GM18873 (cell line): ENCODE results near the gene CILP.
"Not testable (repeated sequence)": the region's sequence is repeated elsewhere in the genome, so short reads cannot be mapped to it uniquely, and the experiment has no call there.

Experiments
- ATAC-seq: cut with Tn5 transposase; IDR thresholded peaks from one replicate; pipeline ENCODE4 v1.9.1; 2021; ENCODE audit warnings: mild to moderate bottlenecking, moderate library complexity, moderate number of reproducible peaks; ENCODE audit not compliant: unreplicated experiment, low FRiP score

The CILP gene

DNA sequence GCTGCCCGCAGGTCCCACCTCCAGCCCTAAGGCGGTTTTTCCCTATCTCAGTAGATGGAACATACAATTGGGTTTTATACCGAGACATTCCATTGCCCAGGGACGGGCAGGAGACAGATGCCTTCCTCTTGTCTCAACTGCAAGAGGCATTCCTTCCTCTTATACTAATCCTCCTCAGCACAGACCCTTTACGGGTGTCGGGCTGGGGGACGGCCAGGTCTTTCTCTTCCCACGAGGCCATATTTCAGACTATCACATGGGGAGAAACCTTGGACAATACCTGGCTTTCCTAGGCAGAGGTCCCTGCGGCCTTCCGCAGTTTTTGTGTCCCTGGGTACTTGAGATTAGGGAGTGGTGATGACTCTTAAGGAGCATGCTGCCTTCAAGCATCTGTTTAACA is 15.6 kb upstream of the CILP start:
- ATAC-seq = not testable (repeated sequence)

- no peak for ATAC-seq
These were observed 14.9 kb upstream of the CILP start for GRCh38 chr15:65226221-65226620.

- no peak for ATAC-seq
These were observed 12.7 kb upstream of the CILP start for GRCh38 chr15:65223996-65224395.

- no peak for ATAC-seq
These were observed 11.6 kb upstream of the CILP start for GRCh38 chr15:65222891-65223290.

DNA sequence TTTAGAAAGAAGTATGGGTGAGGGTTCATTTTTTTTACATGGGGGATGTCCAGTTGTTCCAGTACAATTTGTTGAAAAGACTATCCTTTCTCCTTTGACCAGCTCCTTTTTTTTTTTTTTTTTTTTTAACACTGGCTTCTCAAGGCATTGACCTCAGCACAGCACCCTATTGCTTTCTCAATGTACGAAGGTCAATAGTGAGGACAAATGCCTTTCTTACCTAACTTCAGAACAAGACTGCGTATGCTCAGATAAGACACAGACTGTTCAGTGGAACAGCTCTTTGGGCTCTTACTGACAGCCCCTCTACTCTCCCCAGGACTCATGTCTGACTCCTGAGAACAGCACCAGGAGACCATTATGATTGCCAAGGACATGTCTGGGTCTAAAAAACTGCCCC is 10.4 kb upstream of the CILP start:
- no peak for ATAC-seq

GRCh38 chr15:65219137-65219536 is 7.9 kb upstream of the CILP start:
- ATAC-seq = no peak

DNA sequence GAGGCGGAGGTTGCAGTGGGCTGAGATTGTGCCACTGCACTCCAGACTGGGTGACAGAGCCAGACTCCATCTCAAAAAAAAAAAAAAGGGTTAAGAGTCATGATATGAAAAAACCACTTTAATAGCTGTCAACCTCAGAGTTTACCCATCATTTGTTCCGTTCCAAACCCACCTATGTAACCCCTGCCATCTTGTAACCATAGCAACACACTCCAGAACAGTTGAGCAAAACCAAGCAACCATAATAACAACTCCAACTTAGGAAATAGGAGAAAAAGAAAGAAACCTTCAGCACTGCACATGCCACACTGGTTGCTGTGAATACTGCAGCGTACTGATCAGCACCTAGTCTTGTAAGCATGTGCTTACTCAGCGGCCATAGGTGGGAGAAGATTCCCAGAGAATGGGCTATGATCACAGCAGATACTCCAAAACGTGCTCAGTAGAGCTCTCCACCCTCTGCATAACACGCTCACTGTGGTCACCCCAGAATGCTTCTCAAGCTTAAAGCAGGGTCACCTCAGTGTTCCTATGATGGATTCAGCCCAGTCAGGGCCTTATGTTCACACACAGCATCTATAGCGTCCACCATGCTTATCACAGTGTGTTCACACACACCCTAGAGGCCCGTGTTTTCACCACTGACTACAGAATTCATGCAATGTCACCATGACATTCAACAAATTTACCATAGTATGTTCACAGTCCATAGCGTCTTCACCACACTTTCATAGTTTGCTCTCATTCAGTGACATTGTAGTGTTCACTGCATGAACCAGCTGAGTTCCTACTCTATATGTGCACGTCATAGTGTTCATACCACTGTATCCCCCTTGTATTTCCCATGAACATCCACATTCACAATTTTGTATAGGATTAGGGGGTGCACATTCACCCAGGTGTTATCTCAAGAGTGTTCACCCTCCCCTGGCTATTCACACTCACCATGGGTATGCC is 6.5 kb upstream of the CILP start:
- ATAC-seq = no peak

- ATAC-seq = no peak
These were observed 4.2 kb upstream of the CILP start for GRCh38 chr15:65215496-65215895.

DNA sequence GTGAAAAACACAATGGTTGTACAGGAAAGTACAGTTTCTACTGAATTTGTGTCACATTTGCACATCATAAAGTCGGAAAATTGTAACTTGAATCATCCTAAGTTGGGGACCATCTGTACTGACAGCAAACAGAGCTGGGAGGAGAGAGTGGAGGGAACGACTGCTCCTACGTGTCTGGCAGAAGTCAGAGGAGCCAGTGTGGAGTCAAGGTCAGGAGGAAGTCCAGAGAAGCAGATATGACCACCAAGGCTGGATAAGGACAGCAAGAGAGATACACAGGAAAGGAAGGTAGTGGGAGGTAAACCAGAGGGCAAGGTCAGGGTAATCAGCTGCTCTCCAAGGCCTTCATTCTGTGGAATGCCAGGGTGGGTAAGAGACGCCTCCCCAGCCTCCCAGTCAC is 2.7 kb upstream of the CILP start:
- no peak for ATAC-seq

GRCh38 chr15:65213241-65213640 is 2.0 kb upstream of the CILP start:
- no peak for ATAC-seq

- ATAC-seq = no peak
These were observed 824 bp upstream of the CILP start for GRCh38 chr15:65212097-65212496.

- no peak for ATAC-seq
These were observed 259 bp upstream of the CILP start for GRCh38 chr15:65211482-65211982.

GRCh38 chr15:65209701-65210643 is 1.3 kb downstream of the CILP start:
- ATAC-seq = no peak

DNA sequence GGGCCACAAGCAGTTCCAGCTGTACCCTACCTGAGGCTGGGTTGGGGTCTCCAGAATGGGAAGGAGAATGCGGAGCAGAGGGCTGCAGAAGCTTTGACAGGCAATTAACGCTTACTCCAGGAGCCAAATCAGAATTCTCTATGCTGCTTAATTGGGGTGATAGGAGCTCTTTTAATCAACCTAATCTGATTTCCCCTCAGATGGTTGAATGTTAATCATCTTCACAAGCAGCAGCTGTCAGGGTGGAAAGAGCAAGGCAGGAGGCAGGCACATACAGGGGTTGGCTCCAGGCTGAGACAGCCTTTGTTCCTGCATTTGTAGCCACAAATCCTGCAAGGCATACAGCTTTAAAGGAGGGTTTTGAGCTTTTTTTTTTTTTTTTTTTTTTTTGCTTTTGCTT is 2.6 kb downstream of the CILP start:
- no peak for ATAC-seq

- ATAC-seq = no peak
These were observed 3.9 kb downstream of the CILP start for GRCh38 chr15:65207280-65207840.

DNA sequence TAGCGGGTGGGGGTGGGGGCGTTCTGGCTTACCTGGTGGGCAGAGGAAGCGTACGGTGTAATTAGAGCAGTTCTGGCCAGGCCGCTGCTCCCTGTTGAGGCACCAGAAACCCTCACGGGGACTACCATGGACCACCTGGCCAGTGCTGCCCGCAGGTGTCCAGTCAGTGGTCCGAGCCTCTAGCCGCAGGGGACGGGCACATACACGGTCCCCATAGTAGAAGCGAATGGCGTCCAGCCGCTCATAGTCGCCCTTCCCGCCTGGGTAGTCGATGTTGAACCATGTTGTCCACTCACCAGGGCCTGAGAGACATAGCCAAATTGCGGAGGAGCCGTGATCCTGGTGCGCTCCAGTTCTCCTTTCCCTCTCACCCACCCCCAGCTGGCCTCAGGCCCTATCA is 4.5 kb downstream of the CILP start:
- ATAC-seq = no peak

GRCh38 chr15:65204931-65205660 is 6.2 kb downstream of the CILP start:
- ATAC-seq = no peak

- ATAC-seq = no peak
These were observed 6.9 kb downstream of the CILP start for GRCh38 chr15:65204236-65204930.

DNA sequence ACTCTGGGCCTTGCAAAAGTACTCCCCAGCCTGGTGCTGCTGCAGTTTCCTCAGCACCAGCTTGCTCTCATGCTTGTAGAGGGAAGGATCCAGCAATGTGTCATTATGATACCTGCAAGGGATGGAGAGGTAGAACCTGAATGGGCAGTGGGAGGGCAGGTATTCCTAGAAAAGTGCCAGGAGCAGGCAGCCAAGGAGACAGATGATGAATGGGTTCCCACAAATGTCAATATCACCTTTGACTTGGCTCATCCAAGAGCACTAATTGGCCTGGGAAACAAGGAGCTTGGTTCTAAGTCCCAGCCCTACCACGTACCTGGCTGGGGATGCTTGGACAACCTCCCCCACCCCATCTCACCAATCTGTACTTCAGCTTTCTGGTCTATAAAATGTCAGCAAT is 9.4 kb downstream of the CILP start:
- no peak for ATAC-seq

DNA sequence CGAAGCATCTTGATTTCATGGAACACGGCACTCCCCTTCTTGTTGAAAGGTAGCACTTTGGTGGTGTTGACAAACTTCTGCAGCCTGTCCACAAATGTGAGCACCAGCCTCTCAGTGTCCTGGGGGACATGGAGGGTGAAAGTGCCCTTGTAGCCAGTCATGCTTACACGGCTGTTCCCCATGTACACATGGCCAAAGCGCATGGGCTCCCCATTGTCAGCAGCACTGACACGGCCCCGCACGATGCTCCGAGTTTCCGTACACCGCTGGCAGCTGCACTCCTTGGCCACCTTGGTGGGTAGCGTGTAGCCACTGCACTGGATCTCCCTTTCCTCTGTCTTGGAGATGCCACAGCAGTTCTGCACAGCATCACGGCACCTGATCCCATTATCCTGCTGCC is 12.7 kb downstream of the CILP start:
- no peak for ATAC-seq
